GM23248 (cell line): ENCODE results near the gene POGZ. TPM values are rescaled to one million over a fixed set of nuclear protein-coding genes. Genes with fewer than 3 reads are reported as not detected.

Experiments
- DNase-seq: peaks from one replicate; pipeline ENCODE4 v3.0.0-alpha.2; 2015
- H2AFZ ChIP-seq: fragments of 200-600 bp; sonication (generic); 2 replicates; pipeline ENCODE4 v1.6.1; 2016; ENCODE audit warnings: antibody characterized with exemption
- H3F3A ChIP-seq: fragments of 200-600 bp; sonication (generic); 2 replicates; pipeline ENCODE4 v1.6.1; 2016; ENCODE audit warnings: mild to moderate bottlenecking, antibody characterized with exemption, mixed run types; ENCODE audit not compliant: insufficient read depth
- H3K27ac ChIP-seq: fragments of 200-600 bp; sonication (generic); 2 replicates; pipeline ENCODE4 v1.5.1; 2016; ENCODE audit warnings: mild to moderate bottlenecking
- H3K27me3 ChIP-seq: fragments of 200-600 bp; sonication (generic); replicated peaks from 2 replicates; pipeline ENCODE4 v1.6.1; 2016; ENCODE audit warnings: mild to moderate bottlenecking; ENCODE audit not compliant: insufficient read depth
- H3K36me3 ChIP-seq: fragments of 200-600 bp; sonication (generic); 2 replicates; pipeline ENCODE4 v1.6.1; 2016; ENCODE audit warnings: low read depth, mild to moderate bottlenecking
- H3K4me1 ChIP-seq: fragments of 200-600 bp; sonication (generic); 2 replicates; pipeline ENCODE4 v1.6.1; 2016; ENCODE audit warnings: mild to moderate bottlenecking; ENCODE audit not compliant: insufficient read depth
- H3K4me2 ChIP-seq: fragments of 200-600 bp; sonication (generic); one replicate; pipeline ENCODE4 v1.6.1; 2016; ENCODE audit warnings: mild to moderate bottlenecking; ENCODE audit not compliant: unreplicated experiment
- H3K4me3 ChIP-seq: fragments of 200-600 bp; sonication (generic); 2 replicates; pipeline ENCODE4 v1.5.1; 2016; ENCODE audit warnings: mild to moderate bottlenecking
- H3K79me2 ChIP-seq: fragments of 200-600 bp; sonication (generic); 2 replicates; pipeline ENCODE4 v1.6.1; 2016; ENCODE audit warnings: mild to moderate bottlenecking; ENCODE audit not compliant: insufficient read depth
- H3K9ac ChIP-seq: fragments of 200-600 bp; sonication (generic); 2 replicates; pipeline ENCODE4 v1.6.1; 2016; ENCODE audit warnings: mild to moderate bottlenecking
- H3K9me2 ChIP-seq: fragments of 200-600 bp; sonication (generic); 2 replicates; pipeline ENCODE4 v1.6.1; 2016; ENCODE audit warnings: mixed run types, mild to moderate bottlenecking, moderate library complexity; ENCODE audit not compliant: insufficient read depth
- H3K9me3 ChIP-seq: fragments of 200-600 bp; sonication (generic); one replicate; pipeline ENCODE4 v1.6.1; 2017; ENCODE audit warnings: low read depth
- H4K20me1 ChIP-seq: fragments of 200-600 bp; sonication (generic); 2 replicates; pipeline ENCODE4 v1.6.0; 2016; ENCODE audit not compliant: insufficient read depth
- EZH2 ChIP-seq: fragments of 200-600 bp; sonication (generic); IDR thresholded peaks from 2 replicates; pipeline ENCODE4 v1.6.1; 2018; ENCODE audit warnings: antibody characterized with exemption, mild to moderate bottlenecking; ENCODE audit not compliant: insufficient read depth, poor library complexity, severe bottlenecking
- EZH2phosphoT487 ChIP-seq: fragments of 200-600 bp; sonication (generic); IDR thresholded peaks from 2 replicates; pipeline ENCODE4 v1.6.1; 2018; ENCODE audit warnings: antibody characterized with exemption, moderate library complexity, mild to moderate bottlenecking, low read depth; ENCODE audit not compliant: insufficient read depth
- WGBS, 2 experiments: methylation state at CpG; one replicate each; pipeline ENCODE4 v1.1.6; 2015 to 2017; ENCODE audit warnings: low lambda C conversion rate in 2 of 2, low coverage in 1 of 2; ENCODE audit errors: missing lambda C conversion rate in 2 of 2; 5-methylcytosine and 5-hydroxymethylcytosine counted together
- in situ Hi-C: fragments of 300-500 bp; cut with MboI; formaldehyde crosslinking; loops from 2 replicates; pipeline ENCODE4 v1.15.0; 2020
- polyA plus RNA-seq: library from polyadenylated mRNA; unstranded; fragments of >200 nt; fragmentation: Nextera tagmentation; extraction: Ambion mirVana; gene quantifications from 2 replicates; pipeline ENCODE4 v1.2.1, GENCODE V29; 2016
- total RNA-seq: library from RNA; depleted of rRNA; stranded (reverse); fragments of >200 nt; shearing (Covaris generic); gene quantifications from 2 replicates; pipeline ENCODE4 v1.2.3, GENCODE V29; 2014

POGZ gene
- total and polyA plus RNA-seq, 2 experiments from 2014 or later = 14.9 to 15.5 TPM

DNA sequence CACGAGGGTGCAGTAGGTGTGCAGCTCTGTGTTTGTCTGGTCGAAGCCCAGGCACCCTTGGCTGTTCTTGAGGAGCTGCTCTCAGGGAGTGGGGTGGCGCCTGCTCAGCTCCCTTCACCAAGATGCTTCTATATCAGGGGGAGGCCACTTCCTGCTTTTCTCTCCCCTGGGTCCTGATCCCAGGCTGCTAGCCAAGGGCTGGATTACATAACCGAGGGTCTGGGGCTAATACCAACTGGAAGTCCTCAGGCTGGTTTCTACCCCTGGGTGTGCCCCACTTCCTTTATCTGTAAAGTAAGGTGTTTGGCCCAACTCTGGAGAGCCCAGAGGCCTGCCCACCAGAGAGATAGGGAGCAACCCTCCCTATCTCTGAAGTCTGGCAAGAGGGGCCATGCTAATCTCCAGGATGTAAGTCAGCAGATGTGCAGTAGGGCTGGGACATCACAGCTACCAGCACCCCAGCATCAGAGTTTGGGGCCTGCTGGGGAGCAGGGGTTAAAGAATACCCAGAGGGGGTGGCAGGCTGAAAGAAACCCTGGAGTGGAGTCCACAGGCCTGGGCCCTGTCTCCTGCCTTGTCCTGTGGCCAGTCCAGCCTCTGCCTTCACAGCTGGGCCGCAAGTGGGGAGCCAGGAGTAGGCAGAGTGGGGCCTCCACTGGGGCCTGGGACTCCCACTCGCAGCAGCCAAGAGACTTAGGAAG lies 88.9 kb downstream of the POGZ start:
- H3K4me3 ChIP-seq = no peak overlapping the region
- no peak overlapping the region for H3K9ac ChIP-seq
- H3K9me2 ChIP-seq = no peaks in the 10 kb centered on the region
- TF ChIP-seq EZH2 = no peak
- no peaks in the 10 kb centered on the region for H3K27me3 ChIP-seq
- H4K20me1 ChIP-seq = no peaks in the 10 kb centered on the region
- no peaks in the 10 kb centered on the region for H3K9me3 ChIP-seq
- in situ Hi-C loops = no loop called here
- H2AFZ ChIP-seq = no peak overlapping the region
- H3K27ac ChIP-seq = no peak overlapping the region
- DNase-seq = no peak
- no peak overlapping the region for H3K4me2 ChIP-seq
- WGBS, 2 experiments = 74 to 78% methylated on average over 6 of the region's 6 CpGs
- peaks cover 16% of the 10 kb centered on the region; the same call in 1 of the 2 replicates for H3K4me1 ChIP-seq
- H3K36me3 ChIP-seq = no peaks in the 10 kb centered on the region
- H3F3A ChIP-seq = no peaks in the 10 kb centered on the region
- no peaks in the 10 kb centered on the region for H3K79me2 ChIP-seq

GRCh38 chr1:151369621-151370048 lies 89.7 kb downstream of the POGZ start:
- Histone ChIP-seq H3K9ac (no peak overlapping the region), H3K9me3 (no peaks in the 10 kb centered on the region), H3K27ac (no peak overlapping the region), H3K4me3 (no peak overlapping the region), H3K9me2 (no peaks in the 10 kb centered on the region), H3K79me2 (no peaks in the 10 kb centered on the region), H3K27me3 (no peaks in the 10 kb centered on the region), H4K20me1 (no peaks in the 10 kb centered on the region), H2AFZ (no peak overlapping the region), H3K36me3 (no peaks in the 10 kb centered on the region), H3K4me2 (no peak overlapping the region), H3K4me1 (peaks cover 16% of the 10 kb centered on the region; the same call in 1 of the 2 replicates), H3F3A (no peaks in the 10 kb centered on the region)
- TF ChIP-seq EZH2phosphoT487 = no peak
- TF ChIP-seq EZH2 = no peak
- WGBS, 2 experiments = 84 to 87% methylated on average over 15 of the region's 15 CpGs
- in situ Hi-C loops = no loop called here
- DNase-seq = no peak

- H3K4me1 ChIP-seq = peaks cover 16% of the 10 kb centered on the region; the same call in 1 of the 2 replicates
- H3K9me3 ChIP-seq = no peaks in the 10 kb centered on the region
- H4K20me1 ChIP-seq = no peaks in the 10 kb centered on the region
- in situ Hi-C loops = no loop called here
- no peaks in the 10 kb centered on the region for H3K9me2 ChIP-seq
- H3K79me2 ChIP-seq = no peaks in the 10 kb centered on the region
- WGBS, 2 experiments = 83 to 87% methylated on average over 7 of the region's 7 CpGs
- H3F3A ChIP-seq = no peaks in the 10 kb centered on the region
- no peak overlapping the region for H3K4me2 ChIP-seq
- H2AFZ ChIP-seq = no peak overlapping the region
- H3K4me3 ChIP-seq = no peak overlapping the region
- no peak overlapping the region for H3K27ac ChIP-seq
- no peak overlapping the region for H3K9ac ChIP-seq
- no peak for TF ChIP-seq EZH2phosphoT487
- H3K27me3 ChIP-seq = no peaks in the 10 kb centered on the region
- H3K36me3 ChIP-seq = no peaks in the 10 kb centered on the region
- no peak for DNase-seq
Observed at GRCh38 chr1:151369302-151369610, 90.0 kb downstream of the POGZ start.

DNA sequence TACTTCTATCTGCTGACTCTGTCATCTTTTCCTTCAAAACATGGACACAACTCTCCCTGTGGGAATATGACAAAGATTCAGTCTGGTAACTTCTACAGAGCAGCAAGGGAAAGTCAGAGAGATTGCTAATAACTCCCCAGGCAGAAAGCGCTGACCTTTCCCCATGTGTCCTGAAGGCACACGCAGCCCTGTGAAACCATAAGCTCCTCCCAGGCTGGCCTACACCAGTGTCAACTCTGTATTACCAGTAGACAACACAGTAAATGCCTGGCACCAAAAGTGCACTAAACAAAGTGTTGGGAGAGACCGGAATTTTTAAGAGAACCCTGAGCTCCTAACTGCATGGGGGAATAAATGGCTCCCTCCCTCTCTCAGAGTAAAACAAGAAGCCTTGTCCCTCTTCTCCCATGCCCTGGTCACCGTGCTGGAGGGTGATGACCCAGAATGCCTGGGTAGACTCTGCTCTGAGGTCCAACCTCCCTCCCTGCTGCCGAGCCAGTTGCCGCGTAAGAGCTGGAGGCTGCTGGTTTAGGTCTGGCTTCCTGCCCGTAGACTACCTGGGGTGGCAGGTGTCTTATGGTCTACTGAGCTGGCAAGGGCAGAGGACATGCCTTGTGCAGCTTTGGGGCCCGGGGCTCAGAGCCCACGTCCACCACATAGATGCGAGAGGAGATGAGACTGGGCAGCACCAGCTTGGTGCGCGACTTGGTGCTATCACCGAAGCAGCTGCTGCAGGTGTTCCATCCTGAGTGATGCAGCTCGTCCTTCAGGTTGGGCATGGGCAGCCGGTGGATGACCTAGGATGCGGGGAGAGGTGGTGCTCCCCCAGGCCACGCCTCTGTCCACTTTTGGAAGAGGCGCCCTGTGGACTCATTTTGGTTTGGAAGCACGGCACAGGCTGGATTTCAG lies 90.6 kb downstream of the POGZ start:
- Histone ChIP-seq H3K4me2 (no peak overlapping the region), H3K4me1 (peaks cover 16% of the 10 kb centered on the region; the same call in 1 of the 2 replicates)
- WGBS, 2 experiments = 86 to 88% methylated on average over 20 of the region's 20 CpGs

More for the DNA sequence above, 90.6 kb downstream of the POGZ start:
- H4K20me1 ChIP-seq = no peaks in the 10 kb centered on the region
- no peaks in the 10 kb centered on the region for H3K36me3 ChIP-seq
- no peak overlapping the region for H3K4me3 ChIP-seq
- no peak overlapping the region for H2AFZ ChIP-seq
- H3K9me3 ChIP-seq = no peaks in the 10 kb centered on the region
- H3K27me3 ChIP-seq = no peaks in the 10 kb centered on the region
- in situ Hi-C loops = no loop called here
- TF ChIP-seq EZH2phosphoT487 (no peak), EZH2 (no peak)
- H3K27ac ChIP-seq = no peak overlapping the region
- no peak for DNase-seq
- H3K9ac ChIP-seq = no peak overlapping the region
- H3F3A ChIP-seq = no peaks in the 10 kb centered on the region
- no peaks in the 10 kb centered on the region for H3K9me2 ChIP-seq
- no peaks in the 10 kb centered on the region for H3K79me2 ChIP-seq
